K562 (cell line): ENCODE data around the gene PDCD1LG2.

ENCODE experiments used
- CHD2 ChIP-seq: IDR thresholded peaks from 2 replicates; pipeline ENCODE4 v1.6.1; 2011; ENCODE audit warnings: low read depth, low read length
- E2F5 ChIP-seq: sonication (generic); formaldehyde crosslinking; IDR thresholded peaks from 2 replicates; pipeline ENCODE4 v1.8.0; 2022; ENCODE audit warnings: mild to moderate bottlenecking, missing genetic modification reagents
- PREB ChIP-seq: sonication (generic); formaldehyde crosslinking; IDR thresholded peaks from 2 replicates; pipeline ENCODE4 v1.8.1; 2023; ENCODE audit warnings: mild to moderate bottlenecking, missing genetic modification reagents
- TEAD2 ChIP-seq: fragments of 450-650 bp; IDR thresholded peaks from 2 replicates; pipeline ENCODE4 v1.6.1; 2016; ENCODE audit warnings: missing genetic modification characterization, control low read depth, missing compliant biosample characterization

GRCh38 chr9:5500441-5501235 lies 9.7 kb upstream of the PDCD1LG2 start:
- TF ChIP-seq CHD2, result no peak
- no peak for TF ChIP-seq PREB (CRISPR knock-in tag)
- TF ChIP-seq E2F5 (CRISPR knock-in tag), result no peak
- no peak for TF ChIP-seq TEAD2 (tag)
